Measurements from ENCODE around the gene CECR2. TPM values are rescaled to one million over a fixed set of nuclear protein-coding genes. Genes with fewer than 3 reads are reported as not detected.

CECR2 gene
- total RNA-seq, 2 donors from 2014 or later = 2.6 to 3.4 TPM

DNA sequence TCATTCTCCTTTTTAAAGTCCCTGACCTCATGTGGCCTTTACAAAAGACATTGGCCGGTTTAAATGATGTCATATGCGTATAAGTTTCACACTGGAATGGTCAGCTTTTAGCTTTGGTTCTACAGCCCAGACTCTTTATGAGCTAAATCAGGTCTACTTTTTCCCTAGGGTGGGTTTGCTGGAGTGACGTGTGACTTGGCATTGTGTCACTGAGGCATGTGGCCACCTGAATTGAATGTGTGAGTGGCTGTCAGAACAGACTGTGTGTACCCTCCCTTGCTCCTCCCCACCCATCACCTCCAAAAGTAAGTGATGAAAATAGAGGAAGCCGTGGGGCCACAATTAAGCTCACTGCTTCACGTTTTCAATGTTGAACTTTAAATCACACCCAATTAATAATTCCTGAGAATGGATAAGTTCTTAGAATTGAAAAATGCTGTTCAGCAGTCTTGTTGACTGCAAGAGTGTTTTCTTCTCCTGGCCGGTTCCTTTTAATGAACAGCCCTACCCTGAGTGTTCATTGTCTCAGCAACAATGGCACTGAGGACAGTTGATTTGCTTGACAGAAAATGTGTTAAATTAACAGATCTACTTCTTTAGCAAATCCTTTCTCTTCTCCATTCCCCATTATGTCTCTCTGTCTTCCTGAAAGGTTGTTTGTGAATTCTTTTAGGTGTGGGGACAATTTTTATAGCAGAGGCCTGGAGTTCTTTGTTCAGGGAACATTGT, 11.3 kb downstream of the CECR2 start:
- intact Hi-C loops (cut with DNase I) = no loop called here
- ATAC-seq (no peak), DNase-seq (no peak)
- Histone ChIP-seq H3K9me3 (peaks cover 0 to 8% (median 0%) of the 10 kb centered on the region in 3 donors), H3K27ac (no peak overlapping the region), H3K4me3 (no peak overlapping the region), H3K27me3 (no peaks in the 10 kb centered on the region), H3K4me1 (no peaks in the 10 kb centered on the region), H3K36me3 (replicated peaks in 1 of 2; ENCODE audit: insufficient read depth in 1 of 2, low read depth in 2 of 2) (no peaks in the 10 kb centered on the region)
- 61 to 66% methylated on average over 6 of the region's 6 CpGs for WGBS, 2 donors
- TF ChIP-seq POLR2A (IDR thresholded peaks at IDR 0.05) = no peak
- TF ChIP-seq, protein P1, sequence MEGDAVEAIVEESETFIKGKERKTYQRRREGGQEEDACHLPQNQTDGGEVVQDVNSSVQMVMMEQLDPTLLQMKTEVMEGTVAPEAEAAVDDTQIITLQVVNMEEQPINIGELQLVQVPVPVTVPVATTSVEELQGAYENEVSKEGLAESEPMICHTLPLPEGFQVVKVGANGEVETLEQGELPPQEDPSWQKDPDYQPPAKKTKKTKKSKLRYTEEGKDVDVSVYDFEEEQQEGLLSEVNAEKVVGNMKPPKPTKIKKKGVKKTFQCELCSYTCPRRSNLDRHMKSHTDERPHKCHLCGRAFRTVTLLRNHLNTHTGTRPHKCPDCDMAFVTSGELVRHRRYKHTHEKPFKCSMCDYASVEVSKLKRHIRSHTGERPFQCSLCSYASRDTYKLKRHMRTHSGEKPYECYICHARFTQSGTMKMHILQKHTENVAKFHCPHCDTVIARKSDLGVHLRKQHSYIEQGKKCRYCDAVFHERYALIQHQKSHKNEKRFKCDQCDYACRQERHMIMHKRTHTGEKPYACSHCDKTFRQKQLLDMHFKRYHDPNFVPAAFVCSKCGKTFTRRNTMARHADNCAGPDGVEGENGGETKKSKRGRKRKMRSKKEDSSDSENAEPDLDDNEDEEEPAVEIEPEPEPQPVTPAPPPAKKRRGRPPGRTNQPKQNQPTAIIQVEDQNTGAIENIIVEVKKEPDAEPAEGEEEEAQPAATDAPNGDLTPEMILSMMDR (IDR thresholded peaks at IDR 0.05) = no peak

DNA sequence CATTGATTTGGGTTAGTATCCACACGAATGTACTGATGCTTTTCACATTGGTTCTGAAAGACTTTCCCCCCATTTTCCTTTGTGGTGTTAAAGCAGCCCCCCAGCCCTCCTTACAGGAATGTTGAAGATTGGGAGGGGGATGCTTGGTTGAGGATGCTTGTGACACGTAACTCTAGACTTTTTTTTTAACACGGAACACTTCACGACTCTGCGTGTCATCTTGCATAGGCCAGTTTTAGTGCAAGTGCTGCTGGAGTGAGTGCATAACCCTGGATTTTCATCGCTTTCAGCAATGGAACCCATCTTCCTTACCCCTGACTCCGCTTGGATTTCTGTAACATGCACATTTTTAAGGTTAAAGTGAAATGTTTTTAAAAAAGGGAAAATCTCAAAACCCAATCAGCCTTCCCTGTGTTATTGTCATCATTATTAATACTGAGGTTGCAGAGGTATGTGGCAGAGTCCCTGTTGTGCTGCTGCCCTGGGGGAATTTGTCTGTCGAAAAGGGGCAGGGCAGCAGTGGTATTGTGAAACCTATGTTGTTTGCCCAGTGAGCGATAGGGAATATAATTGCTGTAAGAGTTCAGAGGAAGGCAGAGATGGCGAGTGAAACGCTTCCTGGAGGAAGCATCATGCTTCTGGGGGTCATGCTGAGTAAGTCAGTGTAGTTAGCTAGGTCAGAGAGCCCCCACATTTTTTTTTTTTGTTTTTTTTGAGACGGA, 12.1 kb downstream of the CECR2 start:
- no peak for TF ChIP-seq POLR2A (IDR thresholded peaks at IDR 0.05)
- TF ChIP-seq, protein P1 (IDR thresholded peaks at IDR 0.05) = no peak
- no peak for ATAC-seq
- H3K9me3 ChIP-seq = peaks cover 0 to 8% (median 0%) of the 10 kb centered on the region in 3 donors
- no peak overlapping the region for H3K27ac ChIP-seq
- no peak overlapping the region for H3K4me3 ChIP-seq
- no peak for DNase-seq
- no peaks in the 10 kb centered on the region for H3K4me1 ChIP-seq
- no peaks in the 10 kb centered on the region for H3K36me3 ChIP-seq (replicated peaks in 1 of 2; ENCODE audit: insufficient read depth in 1 of 2, low read depth in 2 of 2)
- intact Hi-C loops (cut with DNase I) = no loop called here
- WGBS, 2 donors = 62 to 65% methylated on average over 12 of the region's 12 CpGs
- no peaks in the 10 kb centered on the region for H3K27me3 ChIP-seq

DNA sequence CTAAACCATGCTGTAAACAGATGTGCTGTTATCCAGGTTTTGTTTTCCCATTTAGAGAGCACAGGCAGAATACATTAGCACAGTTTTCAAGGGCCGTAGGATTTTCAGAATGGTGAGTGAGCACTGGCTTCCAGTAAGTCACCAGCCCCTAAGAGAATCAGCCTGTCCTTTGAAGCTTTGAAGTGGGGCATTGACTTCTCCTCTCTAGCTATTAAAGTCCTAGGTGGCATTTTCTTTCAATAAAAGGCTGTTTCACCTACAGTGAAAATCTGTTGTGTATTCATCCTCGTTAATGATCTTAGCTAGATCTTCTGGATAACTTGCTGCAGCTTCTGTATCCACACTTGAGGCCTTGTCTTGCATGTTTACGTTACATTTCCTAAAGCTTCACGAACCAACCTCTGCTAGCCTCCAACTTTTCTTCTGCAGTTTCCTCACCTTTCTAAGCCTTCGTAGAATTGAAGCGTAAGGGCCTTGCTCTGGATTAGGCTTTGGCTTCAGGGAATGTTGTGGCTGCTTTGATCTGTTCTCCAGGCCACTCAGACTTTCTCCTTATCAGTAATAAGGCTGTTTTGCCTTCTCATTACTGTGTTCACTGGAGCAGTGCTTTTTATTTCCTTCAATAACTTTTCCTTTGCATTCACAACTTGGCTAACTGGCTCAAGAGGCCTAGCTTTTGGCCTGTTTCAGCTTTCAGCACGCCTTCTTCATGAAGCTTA, 15.5 kb downstream of the CECR2 start:
- no peak for DNase-seq
- Histone ChIP-seq H3K4me3 (no peak overlapping the region), H3K27ac (no peak overlapping the region), H3K9me3 (peaks cover 0 to 8% (median 0%) of the 10 kb centered on the region in 3 donors), H3K27me3 (no peaks in the 10 kb centered on the region), H3K36me3 (replicated peaks in 1 of 2; ENCODE audit: insufficient read depth in 1 of 2, low read depth in 2 of 2) (no peaks in the 10 kb centered on the region), H3K4me1 (no peaks in the 10 kb centered on the region)
- no peak for TF ChIP-seq POLR2A (IDR thresholded peaks at IDR 0.05)
- TF ChIP-seq, protein P1 (IDR thresholded peaks at IDR 0.05) = no peak
- 93 to 94% methylated on average over 7 of the region's 7 CpGs for WGBS, 2 donors
- ATAC-seq = no peak
- intact Hi-C loops (cut with DNase I) = no loop called here

DNA sequence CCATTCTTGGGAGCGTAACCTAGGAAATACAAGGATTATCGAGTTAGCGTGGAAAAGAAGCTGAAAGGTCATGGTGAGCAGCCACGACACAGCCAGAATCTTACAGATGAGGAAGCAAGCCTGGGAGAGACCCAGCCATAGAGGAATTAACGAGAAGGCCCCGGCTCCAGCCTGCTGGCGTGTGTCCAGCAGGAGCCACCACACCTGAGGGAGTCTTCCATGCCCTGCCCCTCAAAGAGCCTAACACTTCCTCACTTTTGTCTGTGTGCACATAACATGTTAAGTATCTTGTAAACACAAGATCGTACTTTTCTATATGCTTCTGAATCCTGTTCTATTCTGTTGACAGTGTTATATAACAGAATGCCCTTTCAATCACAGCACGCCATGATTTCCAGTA, 18.1 kb downstream of the CECR2 start:
- intact Hi-C loops (cut with DNase I) = no loop called here
- Histone ChIP-seq H3K27me3 (no peaks in the 10 kb centered on the region), H3K4me1 (no peaks in the 10 kb centered on the region), H3K4me3 (no peak overlapping the region), H3K9me3 (peaks cover 0 to 8% (median 0%) of the 10 kb centered on the region in 3 donors), H3K36me3 (replicated peaks in 1 of 2; ENCODE audit: insufficient read depth in 1 of 2, low read depth in 2 of 2) (no peaks in the 10 kb centered on the region), H3K27ac (no peak overlapping the region)
- ATAC-seq (no peak), DNase-seq (no peak)
- 70 to 75% methylated on average over 9 of the region's 9 CpGs for WGBS, 2 donors
- TF ChIP-seq, protein P1 (IDR thresholded peaks at IDR 0.05) = no peak
- TF ChIP-seq POLR2A (IDR thresholded peaks at IDR 0.05) = no peak
